D721Med (cell line): Measurements from ENCODE around the gene RMDN3.

ENCODE experiments used
- DNase-seq: peaks from one replicate; pipeline ENCODE4 v3.0.0; 2011; ENCODE audit warnings: low spot score; ENCODE audit not compliant: insufficient read length
- FAIRE-seq: peaks from 2 replicates; lab custom pipeline; 2011; peaks lifted over from hg19 to GRCh38; lab: Jason Lieb, UNC
- TF ChIP-seq, protein P1 (sequence below): IDR thresholded peaks from 2 replicates; pipeline ENCODE4 v1.5.1; 2012; ENCODE audit warnings: mild to moderate bottlenecking, control low read depth; ENCODE audit not compliant: insufficient read depth; ENCODE audit errors: missing control alignments

Gene RMDN3

DNA sequence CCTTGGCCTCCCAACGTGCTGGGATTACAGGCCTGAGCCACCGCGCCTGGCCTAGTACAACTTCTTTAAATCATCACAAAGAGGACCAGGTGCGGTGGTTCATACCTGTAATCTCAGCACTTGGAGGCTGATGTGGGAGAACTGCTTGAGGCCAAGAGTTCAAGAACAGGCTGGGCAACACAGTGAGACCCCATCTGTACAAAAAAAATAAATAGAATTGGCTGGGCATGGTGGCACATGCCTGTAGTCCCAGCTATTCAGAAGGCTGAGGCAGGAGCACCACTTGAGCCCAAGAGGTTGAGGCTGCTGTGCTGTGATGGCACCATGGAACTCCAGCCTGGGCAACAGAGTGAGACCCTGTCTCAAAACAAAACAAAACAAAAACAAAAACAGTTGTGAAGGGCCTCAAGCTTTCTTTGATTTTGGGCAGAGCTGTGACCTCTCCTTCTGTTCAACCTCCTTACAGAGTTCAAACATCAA, 5.9 kb downstream of the RMDN3 start:
- TF ChIP-seq, protein P1, sequence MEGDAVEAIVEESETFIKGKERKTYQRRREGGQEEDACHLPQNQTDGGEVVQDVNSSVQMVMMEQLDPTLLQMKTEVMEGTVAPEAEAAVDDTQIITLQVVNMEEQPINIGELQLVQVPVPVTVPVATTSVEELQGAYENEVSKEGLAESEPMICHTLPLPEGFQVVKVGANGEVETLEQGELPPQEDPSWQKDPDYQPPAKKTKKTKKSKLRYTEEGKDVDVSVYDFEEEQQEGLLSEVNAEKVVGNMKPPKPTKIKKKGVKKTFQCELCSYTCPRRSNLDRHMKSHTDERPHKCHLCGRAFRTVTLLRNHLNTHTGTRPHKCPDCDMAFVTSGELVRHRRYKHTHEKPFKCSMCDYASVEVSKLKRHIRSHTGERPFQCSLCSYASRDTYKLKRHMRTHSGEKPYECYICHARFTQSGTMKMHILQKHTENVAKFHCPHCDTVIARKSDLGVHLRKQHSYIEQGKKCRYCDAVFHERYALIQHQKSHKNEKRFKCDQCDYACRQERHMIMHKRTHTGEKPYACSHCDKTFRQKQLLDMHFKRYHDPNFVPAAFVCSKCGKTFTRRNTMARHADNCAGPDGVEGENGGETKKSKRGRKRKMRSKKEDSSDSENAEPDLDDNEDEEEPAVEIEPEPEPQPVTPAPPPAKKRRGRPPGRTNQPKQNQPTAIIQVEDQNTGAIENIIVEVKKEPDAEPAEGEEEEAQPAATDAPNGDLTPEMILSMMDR, result no peak
- FAIRE-seq (no peak), DNase-seq (no peak)

DNA sequence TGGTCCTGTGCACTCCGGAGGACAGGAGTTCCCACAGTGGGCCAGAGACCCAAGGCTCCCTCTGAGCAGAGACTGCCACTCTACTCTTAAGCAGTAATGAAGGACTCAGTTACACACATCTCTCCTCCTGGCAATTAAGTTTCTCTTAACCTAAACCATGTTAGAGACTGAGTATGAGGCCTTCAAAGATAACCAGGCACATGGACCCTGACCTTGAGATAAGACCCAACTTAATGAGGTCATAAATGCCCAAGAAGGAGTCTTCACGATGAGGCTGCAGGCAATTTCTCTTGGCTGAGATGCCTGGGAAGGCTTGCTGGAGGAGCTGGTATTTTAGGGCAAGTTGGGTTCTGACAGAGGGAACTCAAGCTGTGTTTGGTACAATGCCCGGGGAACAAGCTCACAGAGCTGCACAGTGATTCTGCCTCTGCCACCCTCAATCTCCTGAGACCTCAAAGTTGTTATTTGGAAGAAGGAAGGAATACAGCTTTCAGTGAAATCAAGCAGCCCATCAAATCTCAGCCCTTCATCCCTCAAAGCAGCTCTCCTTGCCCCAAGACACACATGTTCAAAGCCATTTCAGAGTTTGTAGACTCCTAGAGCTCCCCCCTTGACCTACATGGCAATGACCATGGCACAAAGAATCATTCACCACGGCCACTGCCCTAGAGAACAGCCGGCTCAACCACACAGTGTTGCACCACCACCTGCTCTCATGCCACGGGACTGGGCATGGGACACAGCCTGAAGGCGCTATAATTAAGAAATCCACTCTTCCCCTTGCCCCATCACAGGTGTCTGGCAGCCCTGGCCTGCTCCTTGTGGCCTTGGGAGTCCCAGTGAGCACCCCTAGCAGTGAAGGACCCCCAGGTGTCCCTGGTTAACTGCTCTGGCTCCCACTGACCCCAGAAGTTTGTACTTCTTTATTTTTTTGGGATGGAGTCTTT, 7.1 kb downstream of the RMDN3 start:
- no peak for FAIRE-seq
- DNase-seq, result no peak
- TF ChIP-seq, protein P1, result no peak

DNA sequence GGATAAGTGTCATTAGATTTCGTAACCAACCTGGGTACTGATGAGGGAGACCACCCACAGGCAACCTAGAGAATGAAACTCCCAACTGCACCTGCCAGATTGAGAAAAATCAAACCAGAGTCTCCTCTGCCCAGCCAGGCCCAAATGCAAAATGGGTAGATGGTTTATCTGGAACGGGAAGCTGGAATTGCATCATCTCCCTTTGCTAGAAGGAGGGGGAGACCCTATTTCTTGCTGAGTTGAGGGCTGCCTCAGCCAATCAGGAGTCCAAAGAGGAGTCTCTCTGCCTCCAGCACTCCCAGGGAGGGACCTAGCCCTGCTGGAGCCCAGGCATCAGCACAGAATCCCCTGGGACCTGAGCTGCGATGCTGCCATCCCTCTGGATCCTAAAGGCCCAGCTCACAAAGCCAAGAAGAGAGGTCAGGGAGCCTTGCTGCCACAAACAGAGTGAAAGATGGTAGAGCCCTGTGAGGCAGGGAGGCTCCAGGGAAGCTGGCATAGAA, 8.1 kb downstream of the RMDN3 start:
- TF ChIP-seq, protein P1, result no peak
- DNase-seq (no peak), FAIRE-seq (no peak)

DNA sequence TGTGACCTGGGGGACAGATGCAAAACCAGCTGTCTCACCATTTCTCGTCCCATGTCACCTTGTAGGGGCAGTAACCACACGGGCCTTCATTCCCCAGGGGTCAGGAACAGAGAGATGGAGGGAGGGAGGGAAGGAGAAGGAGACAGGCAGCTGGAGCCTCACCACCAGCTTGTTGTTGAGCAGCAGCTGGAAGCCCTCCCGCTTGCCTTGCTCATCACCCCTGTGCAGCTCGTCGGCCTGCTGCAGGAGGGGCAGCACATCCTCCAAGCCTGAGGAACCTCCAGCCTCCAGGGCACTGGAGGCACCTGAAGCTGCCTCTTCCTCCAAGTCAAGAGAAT, 10.3 kb downstream of the RMDN3 start:
- no peak for FAIRE-seq
- TF ChIP-seq, protein P1, result no peak
- no peak for DNase-seq

DNA sequence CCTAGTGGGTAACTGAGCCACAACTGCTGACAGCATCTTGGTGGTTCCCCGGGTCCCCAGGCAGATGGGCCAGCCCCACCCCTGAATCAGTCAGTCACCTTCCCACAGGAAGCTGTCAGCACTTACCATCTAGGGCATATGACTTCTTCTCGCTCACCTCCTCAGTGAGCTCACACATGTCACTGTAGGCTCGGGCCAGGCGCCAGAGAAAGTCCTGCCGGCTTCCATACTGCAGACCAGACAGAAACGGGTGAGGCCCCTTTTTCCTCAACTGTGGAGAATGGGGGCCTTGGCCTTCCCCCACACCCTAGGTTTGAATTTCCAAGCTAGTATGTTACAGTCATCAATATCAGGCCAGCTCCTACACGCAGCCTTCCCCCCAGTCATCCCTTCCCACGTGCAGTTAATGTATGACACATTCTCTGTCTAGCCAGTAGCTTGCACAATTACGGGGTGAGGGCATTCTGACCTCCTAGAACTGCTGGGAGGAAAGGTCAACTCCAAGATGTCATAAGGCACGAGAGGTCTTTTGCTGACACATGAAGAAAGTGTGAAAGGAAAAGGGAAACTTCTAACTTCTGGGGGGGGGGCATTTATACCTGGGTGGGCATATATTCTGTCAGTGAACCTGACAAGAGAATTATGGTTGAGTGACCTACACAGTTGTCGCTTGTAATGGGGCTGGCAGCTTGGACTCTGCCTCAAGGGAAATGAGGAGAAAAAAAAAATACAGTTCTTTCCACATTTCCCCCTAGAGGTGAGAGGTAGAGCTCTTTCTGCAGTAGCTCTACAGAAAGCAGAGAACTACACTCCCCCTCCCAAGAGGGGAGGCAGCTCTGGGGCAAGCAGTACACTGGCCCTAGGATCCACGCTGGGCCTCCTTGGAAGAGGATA, 10.9 kb downstream of the RMDN3 start:
- DNase-seq (no peak), FAIRE-seq (no peak)
- TF ChIP-seq, protein P1, result no peak

DNA sequence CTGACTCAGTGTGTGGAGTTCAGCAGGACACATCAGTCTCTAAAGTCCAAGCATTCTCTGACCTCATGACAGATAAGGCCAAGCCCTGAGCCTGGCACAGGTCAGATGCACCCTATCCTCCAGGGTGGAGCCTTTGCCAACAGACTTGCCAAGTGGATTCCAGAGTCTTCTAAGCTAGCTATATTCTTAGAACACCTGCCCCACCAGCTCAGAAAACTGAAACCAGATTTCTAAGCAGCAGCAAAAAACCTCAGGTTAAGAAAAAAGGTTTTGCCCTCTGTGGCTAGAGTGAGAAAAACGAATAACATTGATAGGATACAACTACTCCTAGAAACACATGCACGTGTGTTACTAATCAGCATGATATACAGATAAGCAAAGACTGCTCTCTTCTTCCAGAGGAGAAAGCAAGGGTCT, 11.6 kb downstream of the RMDN3 start:
- FAIRE-seq, result no peak
- TF ChIP-seq, protein P1, result no peak
- DNase-seq, result no peak
